GM12878 (cell line): Measurements from ENCODE around the gene GAREM1. TPM values are rescaled to one million over a fixed set of nuclear protein-coding genes. Genes with fewer than 3 reads are reported as not detected.

Experiments used
- ATAC-seq: fragments of 200-7000 bp; cut with Tn5 transposase; 3 replicates; pipeline ENCODE4 v1.9.1; 2020; ENCODE audit warnings: mild to moderate bottlenecking, moderate library complexity
- BruUV-seq: library from RNA; stranded (reverse); fragments of 400-500 nt; replicated peaks from 2 replicates; lab custom pipeline; 2021; lab: Mats Ljungman, UMichigan
- CTCF ChIA-PET: fragments of 300-600 bp; sonication (Branson Sonifier 250); formaldehyde crosslinking; extraction: SDS; loops from one replicate; lab custom pipeline; 2021; ENCODE audit warnings: inconsistent platforms; lab: Yijun Ruan, JAX
- POLR2A ChIA-PET: fragments of 350-600 bp; formaldehyde crosslinking; extraction: SDS; loops from one replicate; lab custom pipeline; 2021; ENCODE audit warnings: inconsistent platforms; lab: Charles Lee
- RAD21 ChIA-PET: fragments of 300-600 bp; sonication (Branson Sonifier 250); formaldehyde crosslinking; loops from one replicate; lab custom pipeline; 2023; ENCODE audit warnings: antibody characterized with exemption; ENCODE audit not compliant: unreplicated experiment; lab: Charles Lee
- SMC1A ChIA-PET: fragments of 300-600 bp; sonication (Branson Sonifier 250); formaldehyde crosslinking; loops from one replicate; lab custom pipeline; 2023; ENCODE audit not compliant: unreplicated experiment, uncharacterized antibody; lab: Charles Lee
- DNase-seq: peaks from one replicate; pipeline ENCODE4 v3.0.0-alpha.2; 2011; ENCODE audit warnings: low read depth, low spot score
- FAIRE-seq: peaks from 3 replicates; lab custom pipeline; 2011; peaks lifted over from hg19 to GRCh38; lab: Jason Lieb, UNC
- H2AFZ ChIP-seq: 2 replicates; pipeline ENCODE4 v1.6.0; 2011; ENCODE audit warnings: low read depth, low read length, control low read depth; ENCODE audit not compliant: control insufficient read depth
- H3K27ac ChIP-seq: 2 replicates; pipeline ENCODE4 v1.5.1; 2011; ENCODE audit warnings: control low read depth; ENCODE audit not compliant: control insufficient read depth, insufficient read depth
- H3K27me3 ChIP-seq, 2 experiments: replicated peaks in 1 of 2; 2 replicates each; pipeline versions ENCODE4 v1.6.0 to v1.6.1; 2011; ENCODE audit warnings: low read length in 1 of 2; ENCODE audit not compliant: control insufficient read depth in 2 of 2, insufficient read depth in 2 of 2
- H3K36me3 ChIP-seq, 2 experiments: 2 replicates each; pipeline ENCODE4 v1.5.1; 2011; ENCODE audit warnings: low read length in 1 of 2; ENCODE audit not compliant: control insufficient read depth in 2 of 2, insufficient read depth in 2 of 2
- H3K4me1 ChIP-seq: 2 replicates; pipeline ENCODE4 v1.6.1; 2011; ENCODE audit warnings: mild to moderate bottlenecking, low read length, moderate library complexity, mixed read lengths; ENCODE audit not compliant: control insufficient read depth, insufficient read depth
- H3K4me2 ChIP-seq: 2 replicates; pipeline ENCODE4 v1.6.0; 2011; ENCODE audit warnings: control low read depth; ENCODE audit not compliant: control insufficient read depth, insufficient read depth
- H3K4me3 ChIP-seq: fragments of 200-600 bp; sonication (generic); 2 replicates; pipeline ENCODE4 v1.5.1; 2016
- H3K79me2 ChIP-seq: 2 replicates; pipeline ENCODE4 v1.6.0; 2011; ENCODE audit warnings: low read length; ENCODE audit not compliant: control insufficient read depth, insufficient read depth
- H3K9ac ChIP-seq: 2 replicates; pipeline ENCODE4 v1.8.0; 2011; ENCODE audit warnings: low read length, control low read depth, mixed read lengths; ENCODE audit not compliant: control insufficient read depth, insufficient read depth
- H3K9me3 ChIP-seq: replicated peaks from 3 replicates; pipeline ENCODE4 v1.5.1; 2011; ENCODE audit warnings: mild to moderate bottlenecking, low read length; ENCODE audit not compliant: control insufficient read depth, insufficient read depth
- H4K20me1 ChIP-seq: 2 replicates; pipeline ENCODE4 v1.6.0; 2011; ENCODE audit not compliant: control insufficient read depth, insufficient read depth
- BRCA1 ChIP-seq: IDR thresholded peaks from 2 replicates; pipeline ENCODE4 v1.6.1; 2011; ENCODE audit warnings: low read depth, low read length, improper control_type of control experiment
- CBFB ChIP-seq: IDR thresholded peaks from 2 replicates; pipeline ENCODE4 v1.6.1; 2016; ENCODE audit warnings: antibody characterized with exemption, low read depth
- DPF2 ChIP-seq: fragments of 450-650 bp; IDR thresholded peaks from 2 replicates; pipeline ENCODE4 v1.6.1; 2017; ENCODE audit warnings: mild to moderate bottlenecking
- ESRRA ChIP-seq: IDR thresholded peaks from 2 replicates; pipeline ENCODE4 v1.6.1; 2012; ENCODE audit warnings: mild to moderate bottlenecking, low read length, improper control_type of control experiment
- HCFC1 ChIP-seq: fragments of 150-350 bp; IDR thresholded peaks from 2 replicates; pipeline ENCODE4 v1.6.1; 2014; ENCODE audit warnings: low read length
- PAX8 ChIP-seq: fragments of 450-650 bp; IDR thresholded peaks from 2 replicates; pipeline ENCODE4 v1.6.1; 2017; ENCODE audit warnings: mild to moderate bottlenecking, moderate library complexity
- RAD51 ChIP-seq: fragments of 450-650 bp; IDR thresholded peaks from 2 replicates; pipeline ENCODE4 v1.6.1; 2016; ENCODE audit warnings: moderate library complexity, mild to moderate bottlenecking, inconsistent platforms
- SMARCA5 ChIP-seq: fragments of 450-650 bp; IDR thresholded peaks from 2 replicates; pipeline ENCODE4 v1.6.1; 2017; ENCODE audit warnings: mild to moderate bottlenecking
- WRNIP1 ChIP-seq: IDR thresholded peaks from 2 replicates; pipeline ENCODE4 v1.6.1; 2011; ENCODE audit warnings: low read depth, low read length, improper control_type of control experiment, borderline replicate concordance
- ZSCAN29 ChIP-seq: fragments of 450-650 bp; IDR thresholded peaks from 2 replicates; pipeline ENCODE4 v1.6.1; 2017; ENCODE audit warnings: mild to moderate bottlenecking, moderate library complexity
- WGBS: methylation state at CpG from one replicate; pipeline ENCODE4 v1.1.6; 2016; ENCODE audit warnings: low lambda C conversion rate; ENCODE audit not compliant: insufficient replicate concordance, insufficient coverage; ENCODE audit errors: missing lambda C conversion rate; 5-methylcytosine and 5-hydroxymethylcytosine counted together
- in situ Hi-C: fragments of 300-500 bp; cut with MboI; formaldehyde crosslinking; loops from 9 replicates; pipeline ENCODE4 v1.14.3; 2018; ENCODE audit warnings: mixed read lengths
- intact Hi-C: fragments of 100-400 bp; cut with micrococcal nuclease; formaldehyde crosslinking; loops from one replicate; pipeline ENCODE4 v1.14.2; 2022; ENCODE audit not compliant: unreplicated experiment
- polyA plus RNA-seq, 11 experiments: library from polyadenylated mRNA; depleted of rRNA in 4 of 11; unstranded in 6 of 11; stranded (reverse) in 5 of 11; fragments of >200 nt; fragmentation: Nextera tagmentation in 4 of 11; fragmentation: Illumina TruSeq in 1 of 11; extraction: Ambion mirVana in 4 of 11; extraction: Trizol in 1 of 11; gene quantifications; 1 replicate in 1 of 11; 2 replicates in 10 of 11; pipeline versions ENCODE4 v1.2.1 to v1.2.3, GENCODE V29; 2011 to 2016; ENCODE audit warnings: inconsistent platforms in 2 of 11, missing spikeins in 2 of 11, low read depth in 1 of 11
- total RNA-seq, 4 experiments: library from RNA; depleted of rRNA in 3 of 4; stranded (reverse); fragments of >200 nt in 3 of 4; fragmentation: Illumina TruSeq in 1 of 4; extraction: Trizol in 1 of 4; gene quantifications; 2 replicates each; pipeline versions ENCODE4 v1.2.1 to v1.2.3, GENCODE V29; 2013 to 2021
- TF ChIP-seq, protein P1 (sequence below): fragments of 450-650 bp; IDR thresholded peaks from 2 replicates; pipeline ENCODE4 v1.6.1; 2017; ENCODE audit warnings: mild to moderate bottlenecking, moderate library complexity

The GAREM1 gene
- total and polyA plus RNA-seq, 10 of the 15 experiments (the other 5 are each of a cell fraction or from before 2014, with no cell fraction given), result 0.05 to 0.29 (median 0.05) TPM; not detected in 7

DNA sequence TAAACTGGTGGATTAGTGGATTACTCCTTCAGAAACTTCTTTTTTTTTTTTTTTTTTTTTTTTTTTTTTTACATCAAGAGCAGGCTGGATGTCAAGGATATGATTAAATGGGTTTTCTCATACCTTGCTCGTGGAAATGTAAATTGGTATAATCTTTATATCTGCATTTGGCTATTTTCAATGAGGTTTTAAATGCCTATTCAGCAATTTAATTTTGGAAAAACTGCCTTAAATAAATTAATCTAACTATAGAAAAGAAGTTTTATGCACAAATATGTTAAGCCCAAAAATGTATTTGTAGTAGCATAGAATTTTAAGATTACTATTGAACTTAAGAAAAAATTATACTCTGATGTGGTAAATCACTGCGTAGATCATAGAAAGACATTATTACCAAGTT lies 11.4 kb upstream of the GAREM1 start:
- Histone ChIP-seq H3K36me3 (no peaks in the 10 kb centered on the region), H3K9ac (no peak overlapping the region), H3K9me3 (no peaks in the 10 kb centered on the region), H4K20me1 (no peaks in the 10 kb centered on the region), H2AFZ (no peak overlapping the region), H3K79me2 (no peaks in the 10 kb centered on the region), H3K4me1 (no peaks in the 10 kb centered on the region), H3K27ac (no peak overlapping the region), H3K4me2 (no peak overlapping the region), H3K4me3 (no peak overlapping the region), H3K27me3 (no peaks in the 10 kb centered on the region; a peak in 1 of 4 replicates)
- FAIRE-seq (no peak), DNase-seq (no peak), ATAC-seq (no peak)
- ChIA-PET POLR2A (no interaction called here), SMC1A (no interaction called here), CTCF (no interaction called here), RAD21 (no interaction called here)
- TF ChIP-seq BRCA1, result no peak
- no peak for TF ChIP-seq CBFB
- no peak for TF ChIP-seq ZSCAN29
- TF ChIP-seq HCFC1, result no peak
- no peak for TF ChIP-seq SMARCA5
- no peak for TF ChIP-seq WRNIP1
- TF ChIP-seq DPF2, result no peak
- no peak for TF ChIP-seq PAX8
- TF ChIP-seq RAD51, result no peak
- TF ChIP-seq, protein P1, sequence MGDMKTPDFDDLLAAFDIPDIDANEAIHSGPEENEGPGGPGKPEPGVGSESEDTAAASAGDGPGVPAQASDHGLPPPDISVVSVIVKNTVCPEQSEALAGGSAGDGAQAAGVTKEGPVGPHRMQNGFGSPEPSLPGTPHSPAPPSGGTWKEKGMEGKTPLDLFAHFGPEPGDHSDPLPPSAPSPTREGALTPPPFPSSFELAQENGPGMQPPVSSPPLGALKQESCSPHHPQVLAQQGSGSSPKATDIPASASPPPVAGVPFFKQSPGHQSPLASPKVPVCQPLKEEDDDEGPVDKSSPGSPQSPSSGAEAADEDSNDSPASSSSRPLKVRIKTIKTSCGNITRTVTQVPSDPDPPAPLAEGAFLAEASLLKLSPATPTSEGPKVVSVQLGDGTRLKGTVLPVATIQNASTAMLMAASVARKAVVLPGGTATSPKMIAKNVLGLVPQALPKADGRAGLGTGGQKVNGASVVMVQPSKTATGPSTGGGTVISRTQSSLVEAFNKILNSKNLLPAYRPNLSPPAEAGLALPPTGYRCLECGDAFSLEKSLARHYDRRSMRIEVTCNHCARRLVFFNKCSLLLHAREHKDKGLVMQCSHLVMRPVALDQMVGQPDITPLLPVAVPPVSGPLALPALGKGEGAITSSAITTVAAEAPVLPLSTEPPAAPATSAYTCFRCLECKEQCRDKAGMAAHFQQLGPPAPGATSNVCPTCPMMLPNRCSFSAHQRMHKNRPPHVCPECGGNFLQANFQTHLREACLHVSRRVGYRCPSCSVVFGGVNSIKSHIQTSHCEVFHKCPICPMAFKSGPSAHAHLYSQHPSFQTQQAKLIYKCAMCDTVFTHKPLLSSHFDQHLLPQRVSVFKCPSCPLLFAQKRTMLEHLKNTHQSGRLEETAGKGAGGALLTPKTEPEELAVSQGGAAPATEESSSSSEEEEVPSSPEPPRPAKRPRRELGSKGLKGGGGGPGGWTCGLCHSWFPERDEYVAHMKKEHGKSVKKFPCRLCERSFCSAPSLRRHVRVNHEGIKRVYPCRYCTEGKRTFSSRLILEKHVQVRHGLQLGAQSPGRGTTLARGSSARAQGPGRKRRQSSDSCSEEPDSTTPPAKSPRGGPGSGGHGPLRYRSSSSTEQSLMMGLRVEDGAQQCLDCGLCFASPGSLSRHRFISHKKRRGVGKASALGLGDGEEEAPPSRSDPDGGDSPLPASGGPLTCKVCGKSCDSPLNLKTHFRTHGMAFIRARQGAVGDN, result no peak
- no peak for TF ChIP-seq ESRRA
- BruUV-seq, result no TSS peak
- WGBS, result 40% methylated on average over 2 of the region's 2 CpGs
- in situ Hi-C loops (no loop called here), intact Hi-C loops (no loop called here)
